ENCODE data around the gene KCNC1. TPM values are rescaled to one million over a fixed set of nuclear protein-coding genes. Genes with fewer than 3 reads are reported as not detected.

KCNC1 gene
- total RNA-seq, 1 experiment from 2014 or later: 0.20 TPM

DNA sequence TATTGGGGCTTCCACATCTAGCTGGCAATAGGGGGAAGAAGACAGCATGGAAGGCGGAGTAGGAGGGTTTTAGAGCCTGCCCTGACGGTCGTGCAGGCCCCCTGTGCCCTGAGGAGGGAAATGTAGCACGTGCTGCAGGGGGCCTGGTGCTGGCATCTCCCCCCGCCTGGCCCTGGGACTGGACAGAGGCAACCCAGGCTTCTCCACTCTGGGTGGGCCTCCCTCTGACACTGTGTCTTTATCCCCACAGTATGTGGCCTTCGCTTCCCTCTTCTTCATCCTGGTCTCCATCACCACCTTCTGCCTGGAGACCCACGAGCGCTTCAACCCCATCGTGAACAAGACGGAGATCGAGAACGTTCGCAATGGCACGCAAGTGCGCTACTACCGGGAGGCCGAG lies 36.8 kb downstream of the KCNC1 start (continued):
- TF ChIP-seq AFF4 (CRISPR knock-in tag; IDR thresholded peaks at IDR 0.05; ENCODE audit: borderline replicate concordance): no peak
- TF ChIP-seq FOXJ3 (CRISPR knock-in tag; IDR thresholded peaks at IDR 0.05; ENCODE audit: borderline replicate concordance): no peak
- TF ChIP-seq SP1 (CRISPR knock-in tag; conservative IDR thresholded peaks at IDR 0.05): no peak
- no peak for TF ChIP-seq ZNF671 (CRISPR knock-in tag; IDR thresholded peaks at IDR 0.05)

DNA sequence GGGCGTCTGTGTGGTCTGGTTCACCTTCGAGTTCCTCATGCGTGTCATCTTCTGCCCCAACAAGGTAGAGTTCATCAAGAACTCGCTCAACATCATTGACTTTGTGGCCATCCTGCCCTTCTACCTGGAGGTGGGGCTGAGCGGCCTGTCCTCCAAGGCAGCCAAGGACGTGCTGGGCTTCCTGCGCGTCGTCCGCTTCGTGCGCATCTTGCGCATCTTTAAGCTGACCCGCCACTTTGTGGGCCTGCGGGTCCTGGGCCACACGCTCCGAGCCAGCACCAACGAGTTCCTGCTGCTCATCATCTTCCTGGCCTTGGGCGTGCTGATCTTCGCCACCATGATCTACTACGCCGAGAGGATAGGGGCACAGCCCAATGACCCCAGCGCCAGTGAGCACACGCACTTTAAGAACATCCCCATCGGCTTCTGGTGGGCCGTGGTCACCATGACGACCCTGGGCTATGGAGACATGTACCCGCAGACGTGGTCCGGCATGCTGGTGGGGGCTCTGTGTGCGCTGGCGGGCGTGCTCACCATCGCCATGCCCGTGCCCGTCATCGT lies 37.3 kb downstream of the KCNC1 start:
- ATAC-seq (no peak), DNase-seq (ENCODE audit: low spot score) (no peak)
- no peaks in the 10 kb centered on the region for H3K27me3 Mint-ChIP-seq (ENCODE audit: low read depth)
- peaks cover 4% of the 10 kb centered on the region; the same call in 1 of the 2 replicates for H3K4me1 Mint-ChIP-seq
- ChIA-PET POLR2A (no interaction called here), CTCF (interaction anchor here (1.0 to 1.5 kb wide), 2 partner anchors 41 to 201 kb away, joined by 4 to 5 read pairs; no protein-coding TSS in a partner anchor)
- no peaks in the 10 kb centered on the region for H3K9me3 Mint-ChIP-seq
- H3K36me3 Mint-ChIP-seq: no peaks in the 10 kb centered on the region
- H3K27ac Mint-ChIP-seq: no peak overlapping the region
- TF ChIP-seq ZNF396 (CRISPR knock-in tag; IDR thresholded peaks at IDR 0.05; ENCODE audit: borderline replicate concordance) (no peak), TEAD1 (CRISPR knock-in tag; IDR thresholded peaks at IDR 0.05) (no peak), ESRRA (CRISPR knock-in tag; IDR thresholded peaks at IDR 0.05; ENCODE audit: borderline replicate concordance) (no peak), NFATC4 (CRISPR knock-in tag; IDR thresholded peaks at IDR 0.05) (no peak), SMAD4 (CRISPR knock-in tag; IDR thresholded peaks at IDR 0.05) (no peak), JAZF1 (CRISPR knock-in tag; IDR thresholded peaks at IDR 0.05) (no peak), ZNF416 (CRISPR knock-in tag; IDR thresholded peaks at IDR 0.05) (no peak)
- TF ChIP-seq, protein P1, sequence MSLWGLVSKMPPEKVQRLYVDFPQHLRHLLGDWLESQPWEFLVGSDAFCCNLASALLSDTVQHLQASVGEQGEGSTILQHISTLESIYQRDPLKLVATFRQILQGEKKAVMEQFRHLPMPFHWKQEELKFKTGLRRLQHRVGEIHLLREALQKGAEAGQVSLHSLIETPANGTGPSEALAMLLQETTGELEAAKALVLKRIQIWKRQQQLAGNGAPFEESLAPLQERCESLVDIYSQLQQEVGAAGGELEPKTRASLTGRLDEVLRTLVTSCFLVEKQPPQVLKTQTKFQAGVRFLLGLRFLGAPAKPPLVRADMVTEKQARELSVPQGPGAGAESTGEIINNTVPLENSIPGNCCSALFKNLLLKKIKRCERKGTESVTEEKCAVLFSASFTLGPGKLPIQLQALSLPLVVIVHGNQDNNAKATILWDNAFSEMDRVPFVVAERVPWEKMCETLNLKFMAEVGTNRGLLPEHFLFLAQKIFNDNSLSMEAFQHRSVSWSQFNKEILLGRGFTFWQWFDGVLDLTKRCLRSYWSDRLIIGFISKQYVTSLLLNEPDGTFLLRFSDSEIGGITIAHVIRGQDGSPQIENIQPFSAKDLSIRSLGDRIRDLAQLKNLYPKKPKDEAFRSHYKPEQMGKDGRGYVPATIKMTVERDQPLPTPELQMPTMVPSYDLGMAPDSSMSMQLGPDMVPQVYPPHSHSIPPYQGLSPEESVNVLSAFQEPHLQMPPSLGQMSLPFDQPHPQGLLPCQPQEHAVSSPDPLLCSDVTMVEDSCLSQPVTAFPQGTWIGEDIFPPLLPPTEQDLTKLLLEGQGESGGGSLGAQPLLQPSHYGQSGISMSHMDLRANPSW (CRISPR knock-in tag; conservative IDR thresholded peaks at IDR 0.05; ENCODE audit: low read depth): no peak
- TF ChIP-seq, protein P2, sequence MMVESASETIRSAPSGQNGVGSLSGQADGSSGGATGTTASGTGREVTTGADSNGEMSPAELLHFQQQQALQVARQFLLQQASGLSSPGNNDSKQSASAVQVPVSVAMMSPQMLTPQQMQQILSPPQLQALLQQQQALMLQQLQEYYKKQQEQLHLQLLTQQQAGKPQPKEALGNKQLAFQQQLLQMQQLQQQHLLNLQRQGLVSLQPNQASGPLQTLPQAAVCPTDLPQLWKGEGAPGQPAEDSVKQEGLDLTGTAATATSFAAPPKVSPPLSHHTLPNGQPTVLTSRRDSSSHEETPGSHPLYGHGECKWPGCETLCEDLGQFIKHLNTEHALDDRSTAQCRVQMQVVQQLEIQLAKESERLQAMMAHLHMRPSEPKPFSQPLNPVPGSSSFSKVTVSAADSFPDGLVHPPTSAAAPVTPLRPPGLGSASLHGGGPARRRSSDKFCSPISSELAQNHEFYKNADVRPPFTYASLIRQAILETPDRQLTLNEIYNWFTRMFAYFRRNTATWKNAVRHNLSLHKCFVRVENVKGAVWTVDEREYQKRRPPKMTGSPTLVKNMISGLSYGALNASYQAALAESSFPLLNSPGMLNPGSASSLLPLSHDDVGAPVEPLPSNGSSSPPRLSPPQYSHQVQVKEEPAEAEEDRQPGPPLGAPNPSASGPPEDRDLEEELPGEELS (CRISPR knock-in tag; IDR thresholded peaks at IDR 0.05): no peak
- TF ChIP-seq, protein P3, sequence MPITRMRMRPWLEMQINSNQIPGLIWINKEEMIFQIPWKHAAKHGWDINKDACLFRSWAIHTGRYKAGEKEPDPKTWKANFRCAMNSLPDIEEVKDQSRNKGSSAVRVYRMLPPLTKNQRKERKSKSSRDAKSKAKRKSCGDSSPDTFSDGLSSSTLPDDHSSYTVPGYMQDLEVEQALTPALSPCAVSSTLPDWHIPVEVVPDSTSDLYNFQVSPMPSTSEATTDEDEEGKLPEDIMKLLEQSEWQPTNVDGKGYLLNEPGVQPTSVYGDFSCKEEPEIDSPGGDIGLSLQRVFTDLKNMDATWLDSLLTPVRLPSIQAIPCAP (CRISPR knock-in tag; IDR thresholded peaks at IDR 0.05): no peak
- H3K4me3 Mint-ChIP-seq: no peak overlapping the region
